Hematopoietic multipotent progenitor cell treated with erythropoietin and hydrocortisone succinate and interleukin-3 and kit ligand, for 8 days (in vitro differentiated cells): ENCODE measurements around the gene ZC3HAV1.
"Not testable (repeated sequence)": the region's sequence is repeated elsewhere in the genome, so short reads cannot be mapped to it uniquely, and the experiment has no call there.

Source experiments
- DNase-seq: peaks from one replicate; pipeline ENCODE4 v3.0.0-alpha.2; 2015

The ZC3HAV1 gene

DNA sequence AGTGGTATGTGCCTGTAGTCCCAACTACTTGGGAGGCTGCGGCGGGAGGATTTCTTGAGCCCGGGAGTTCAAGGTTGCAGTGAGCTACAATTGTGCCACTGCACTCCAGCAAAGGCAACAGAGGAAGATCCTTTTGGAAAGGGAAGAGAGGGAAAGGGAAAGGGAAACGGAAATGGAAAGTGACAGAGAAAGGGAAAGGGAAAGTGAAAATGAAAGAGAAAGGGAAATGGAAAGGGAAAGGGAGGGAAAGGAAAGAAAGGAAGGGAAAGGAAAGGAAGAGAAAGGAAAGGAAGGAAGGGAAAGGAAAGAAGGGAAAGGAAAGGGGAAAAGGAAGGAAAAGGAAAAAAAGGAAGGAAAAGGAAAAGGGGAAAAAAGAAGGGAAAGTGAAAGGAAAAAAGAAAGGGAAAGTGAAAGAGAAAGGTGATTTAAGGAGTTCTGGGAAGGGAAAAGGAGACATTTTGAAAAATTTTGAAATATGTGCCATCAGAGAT lies 2.3 kb upstream of the ZC3HAV1 start:
- DNase-seq, result no peak

DNA sequence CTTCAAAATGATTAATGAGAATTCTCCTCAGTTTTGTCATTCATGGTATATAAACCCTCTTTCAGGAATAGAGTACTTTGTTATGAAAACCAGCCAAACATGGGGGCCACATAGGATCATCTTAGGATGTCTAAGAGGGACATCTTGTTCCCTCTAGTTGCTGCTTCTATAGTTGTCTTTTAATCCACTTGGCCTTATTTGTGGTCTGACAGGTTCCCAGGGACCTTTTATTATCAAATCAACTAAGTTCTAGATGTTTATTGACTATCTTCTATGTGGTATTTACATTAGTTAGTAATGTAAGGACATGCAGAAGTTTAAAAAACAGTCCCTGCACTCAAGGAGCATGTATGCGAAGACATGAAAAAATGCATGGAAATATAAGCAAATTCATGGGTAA lies 1.6 kb upstream of the ZC3HAV1 start:
- DNase-seq, result no peak

DNA sequence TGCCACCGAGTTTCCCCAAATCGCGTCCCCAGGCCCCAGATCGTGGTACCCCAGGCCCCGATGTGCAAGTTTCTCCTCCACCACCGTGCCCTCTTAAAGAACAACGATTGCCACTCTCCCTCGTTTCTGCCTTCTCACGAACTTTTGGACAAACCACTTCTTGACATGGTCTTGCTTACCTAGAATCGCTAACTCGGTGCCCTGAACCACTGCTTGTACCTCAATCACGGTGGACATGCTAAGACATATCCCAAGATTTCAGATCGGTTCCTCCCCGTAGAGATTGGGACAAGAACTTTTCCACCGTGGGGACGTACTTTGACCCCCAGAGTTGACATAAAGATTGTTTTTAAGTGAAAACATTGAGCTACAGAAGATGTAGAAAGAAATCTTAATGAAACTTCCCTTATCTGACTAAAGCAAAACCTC lies 477 bp upstream of the ZC3HAV1 start:
- DNase-seq, result no peak

DNA sequence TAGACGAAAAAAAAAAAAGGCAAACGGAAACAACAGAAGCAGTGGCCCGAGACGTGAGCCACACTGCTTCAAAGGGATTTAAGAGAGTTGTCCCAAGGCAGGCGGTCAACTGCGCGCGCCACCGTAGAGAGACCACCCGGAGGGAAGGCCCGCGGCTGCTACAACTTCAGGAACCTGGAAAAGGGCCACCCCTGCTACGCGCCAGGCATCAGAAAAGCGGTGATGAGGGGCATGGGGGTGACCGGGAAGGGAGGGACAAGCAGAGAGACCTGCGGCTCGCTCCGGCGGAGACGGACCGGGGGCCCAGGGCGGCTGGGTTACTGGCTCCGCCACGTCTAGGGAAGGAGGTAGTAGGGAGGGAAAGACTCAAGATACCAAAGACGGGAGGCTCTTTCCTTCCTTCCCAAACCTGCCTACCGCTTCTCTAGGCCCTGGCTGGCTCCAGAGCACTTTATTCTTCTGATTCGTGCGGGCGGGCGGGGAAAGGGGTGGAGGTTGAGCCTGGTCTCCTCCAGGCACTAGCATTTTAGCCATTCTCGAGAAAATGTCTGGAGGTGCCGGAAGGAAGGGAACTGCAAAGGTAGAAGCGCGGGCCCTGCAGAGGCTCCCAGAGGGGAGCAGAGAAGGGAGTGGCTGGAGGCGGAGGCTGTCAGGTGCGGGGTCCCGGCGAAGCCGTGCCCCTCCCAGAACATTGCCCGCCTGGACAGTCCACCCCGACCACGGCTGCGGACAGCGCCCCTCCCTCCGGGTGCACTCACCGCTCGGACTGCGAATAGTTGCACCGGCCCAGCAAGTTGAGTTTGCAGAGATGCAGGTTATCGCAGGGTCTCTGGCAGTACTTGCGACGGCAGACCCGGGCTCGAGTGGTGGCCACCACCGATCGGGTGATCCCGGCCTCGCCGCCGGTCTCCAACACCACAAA lies 993 bp downstream of the ZC3HAV1 start:
- DNase-seq, result no peak

DNA sequence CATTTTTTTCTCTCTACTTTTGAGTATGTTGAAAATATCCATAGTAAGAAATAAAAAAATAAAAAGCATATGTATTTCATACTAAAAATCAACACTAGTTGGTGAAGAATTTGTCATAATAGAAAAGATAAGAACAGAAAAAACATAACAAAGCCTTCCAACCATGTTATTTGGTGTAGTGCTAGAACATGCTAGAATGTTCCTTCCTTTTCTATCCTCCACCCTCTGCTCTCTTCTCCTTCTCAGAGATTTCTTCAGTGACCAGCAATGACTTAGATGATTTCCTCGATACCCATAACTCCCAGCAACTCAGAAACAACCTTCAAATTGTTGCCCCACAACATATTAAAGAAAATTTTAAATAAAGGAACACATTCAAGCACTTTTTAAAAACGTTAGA lies 2.6 kb downstream of the ZC3HAV1 start:
- peak; percentile 43 for DNase-seq

DNA sequence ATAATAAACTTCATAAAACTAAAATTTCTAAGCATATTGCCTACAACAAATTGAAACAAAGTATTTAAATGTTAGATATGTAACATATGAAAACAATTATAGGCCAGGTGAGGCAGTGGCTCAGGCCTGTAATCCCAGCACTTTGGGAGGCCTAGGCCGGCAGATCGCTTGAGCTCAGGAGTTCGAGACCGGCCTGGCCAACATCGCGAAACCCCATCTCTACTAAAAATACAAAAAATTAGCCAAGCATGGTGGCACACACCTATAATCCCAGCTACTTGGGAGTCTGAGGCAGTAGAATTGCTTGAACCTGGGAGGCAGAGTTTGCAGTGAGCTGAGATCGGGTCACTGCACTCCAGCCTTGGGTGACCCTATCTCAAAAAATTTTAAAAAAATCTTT lies 3.3 kb downstream of the ZC3HAV1 start:
- not testable (repeated sequence) for DNase-seq

DNA sequence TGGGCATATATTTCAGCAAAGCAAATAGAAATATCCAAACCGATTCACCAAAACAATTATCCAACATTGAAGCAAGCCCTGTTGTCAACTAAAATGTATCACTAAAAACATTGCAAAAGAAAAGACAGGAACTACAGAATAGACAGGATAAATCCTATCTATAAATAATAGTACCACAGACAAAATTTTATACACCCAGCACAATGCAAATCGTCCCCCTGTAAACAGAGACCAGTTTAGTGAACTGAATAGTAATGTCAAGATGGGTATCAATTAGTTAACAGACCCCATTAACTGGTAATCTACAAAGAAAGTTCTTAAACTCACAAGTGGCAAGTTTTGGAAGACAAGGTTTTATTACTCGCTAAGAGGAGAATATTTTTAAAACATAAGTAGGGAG lies 4.0 kb downstream of the ZC3HAV1 start:
- peak; percentile 33 for DNase-seq

DNA sequence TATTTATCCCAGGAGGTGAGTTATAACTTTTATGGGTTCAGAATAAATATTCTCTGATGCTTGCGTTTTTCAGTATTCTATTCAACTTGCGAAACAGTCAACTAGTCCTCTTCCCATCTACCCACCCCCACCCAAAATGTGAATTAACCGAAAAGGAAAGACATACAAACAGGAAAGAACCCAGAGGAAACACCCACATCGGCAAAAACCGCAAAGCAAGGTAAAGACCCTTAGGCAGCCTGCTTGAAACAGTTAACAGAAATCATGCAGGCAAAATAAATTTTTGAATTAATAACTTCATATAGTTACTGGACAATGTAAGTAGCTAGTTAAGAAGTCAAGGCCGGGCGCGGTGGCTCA lies 5.4 kb downstream of the ZC3HAV1 start:
- peak; percentile 63 for DNase-seq

DNA sequence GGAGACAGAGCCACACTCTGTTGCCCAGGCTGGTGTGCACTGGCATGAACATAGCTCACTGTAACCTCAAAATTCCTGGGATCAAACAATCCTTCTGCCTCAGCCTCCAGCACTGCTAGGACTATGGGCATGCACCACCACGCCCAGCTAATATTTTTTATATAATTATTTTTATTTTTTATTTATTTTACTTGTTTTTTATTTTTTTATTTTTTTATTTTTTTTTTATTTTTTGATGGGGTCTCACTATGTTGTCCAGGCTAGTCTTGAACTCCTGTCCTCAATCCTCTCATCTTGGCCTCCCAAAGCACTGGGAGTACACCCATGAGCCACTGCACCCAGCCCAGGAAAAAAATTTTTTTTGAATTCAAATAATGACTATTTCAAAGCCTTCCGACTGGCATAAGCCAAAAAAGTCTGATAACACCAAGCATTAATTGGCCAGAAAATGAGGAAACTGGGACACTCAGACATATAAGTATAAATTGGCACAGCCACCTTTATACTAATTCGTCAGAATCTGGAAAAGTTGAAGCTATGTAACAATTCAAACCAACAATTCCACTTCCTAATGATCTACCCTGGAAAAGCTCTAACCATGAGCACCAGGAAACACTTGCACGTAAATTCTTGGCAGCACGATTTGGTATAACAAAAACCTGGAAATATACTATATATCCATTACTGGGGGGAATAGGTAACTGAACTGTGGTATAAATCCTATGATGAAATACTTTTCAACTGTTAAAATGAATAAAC lies 6.3 kb downstream of the ZC3HAV1 start:
- DNase-seq, result peak; percentile 46

DNA sequence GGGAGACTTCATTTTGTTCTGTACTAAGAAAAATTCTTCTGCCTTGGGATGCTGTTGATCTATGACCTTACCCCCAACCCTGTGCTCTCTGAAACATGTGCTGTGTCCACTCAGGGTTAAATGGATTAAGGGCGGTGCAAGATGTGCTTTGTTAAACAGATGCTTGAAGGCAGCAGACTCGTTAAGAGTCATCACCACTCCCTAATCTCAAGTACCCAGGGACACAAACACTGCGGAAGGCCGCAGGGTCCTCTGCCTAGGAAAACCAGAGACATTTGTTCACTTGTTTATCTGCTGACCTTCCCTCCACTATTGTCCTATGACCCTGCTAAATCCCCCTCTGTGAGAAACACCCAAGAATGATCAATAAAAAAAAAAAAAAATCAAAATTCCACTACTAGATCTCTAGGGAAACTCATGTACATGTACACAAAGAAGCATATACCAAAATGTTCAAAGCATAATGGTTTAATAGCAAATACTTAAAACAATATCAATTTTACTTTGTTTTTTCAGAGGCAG lies 7.8 kb downstream of the ZC3HAV1 start:
- not testable (repeated sequence) for DNase-seq

DNA sequence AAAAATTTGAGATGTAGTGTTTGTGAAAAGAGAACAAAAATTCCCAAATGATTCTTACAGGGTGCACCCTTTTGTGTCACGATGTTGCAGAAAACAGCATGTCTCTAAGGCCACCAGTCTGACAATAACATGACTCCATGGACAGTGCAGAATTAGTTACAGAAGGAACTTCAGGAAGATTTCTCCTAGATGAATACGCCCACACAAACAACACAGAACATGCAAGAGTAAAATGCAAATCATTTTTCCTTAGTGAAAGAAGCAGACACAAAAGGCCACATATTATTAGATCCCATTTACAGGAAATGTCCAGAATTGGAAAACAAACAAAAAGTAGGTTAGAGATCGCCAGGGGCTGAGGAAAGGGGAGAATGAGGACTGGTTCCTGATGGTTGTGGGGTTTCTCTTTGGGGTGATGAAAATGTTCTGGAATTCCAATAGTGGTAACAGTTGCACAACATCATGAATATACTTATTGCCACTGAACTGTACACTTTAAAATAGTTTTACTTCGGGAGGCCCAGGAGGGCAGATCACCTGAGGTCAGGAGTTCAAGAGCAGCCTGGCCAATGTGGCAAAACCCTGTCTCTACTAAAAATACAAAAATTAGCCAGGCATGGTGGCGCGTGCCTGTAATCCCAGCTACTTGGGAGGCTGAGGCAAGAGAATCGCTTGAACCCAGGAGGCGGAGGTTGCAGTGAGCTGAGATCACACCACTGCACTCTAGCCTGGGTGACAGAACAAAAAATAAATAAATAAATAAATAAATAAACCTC lies 10.2 kb downstream of the ZC3HAV1 start:
- no peak for DNase-seq

DNA sequence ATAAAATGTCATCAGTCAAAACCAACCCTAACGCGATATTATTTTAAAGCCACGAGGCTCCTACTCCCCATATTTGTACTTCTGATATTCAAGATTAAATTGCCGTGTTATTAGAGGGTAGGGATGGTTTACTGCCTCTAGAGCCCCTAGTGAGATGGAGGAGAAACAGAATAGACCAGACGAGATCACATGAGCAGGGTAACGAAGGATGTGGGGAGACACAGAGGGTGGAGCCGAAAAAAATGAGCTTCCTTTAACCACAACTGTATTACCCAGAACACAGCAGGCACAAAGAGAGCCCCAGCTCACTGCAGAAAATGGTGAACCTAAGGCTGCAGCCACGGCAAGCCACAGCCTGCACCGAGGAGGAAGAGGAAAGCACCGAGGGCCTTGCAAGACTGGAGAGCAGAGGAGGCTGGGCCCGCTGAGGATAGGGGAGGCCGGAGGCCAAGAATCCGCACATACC lies 14.3 kb downstream of the ZC3HAV1 start:
- peak; percentile 90 for DNase-seq

DNA sequence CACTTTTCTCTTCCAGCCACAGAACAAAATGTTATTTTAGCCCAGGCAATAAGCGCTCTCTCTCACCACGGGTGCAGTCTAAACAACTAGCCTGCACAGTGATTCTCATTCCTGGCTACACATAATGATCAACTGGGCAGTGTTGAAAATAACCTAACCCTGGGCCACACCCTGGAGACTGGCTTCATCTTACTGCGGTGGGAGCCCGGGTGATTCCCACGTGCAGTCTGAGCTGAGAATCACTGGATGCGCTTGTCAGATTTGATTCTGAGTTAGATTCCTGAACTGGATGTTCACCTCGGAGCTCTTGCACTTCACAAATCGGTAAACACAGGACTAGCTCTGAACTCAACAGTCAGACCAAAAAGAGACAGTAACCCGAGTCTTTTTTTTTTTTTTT lies 14.9 kb downstream of the ZC3HAV1 start:
- DNase-seq, result peak; percentile 41

DNA sequence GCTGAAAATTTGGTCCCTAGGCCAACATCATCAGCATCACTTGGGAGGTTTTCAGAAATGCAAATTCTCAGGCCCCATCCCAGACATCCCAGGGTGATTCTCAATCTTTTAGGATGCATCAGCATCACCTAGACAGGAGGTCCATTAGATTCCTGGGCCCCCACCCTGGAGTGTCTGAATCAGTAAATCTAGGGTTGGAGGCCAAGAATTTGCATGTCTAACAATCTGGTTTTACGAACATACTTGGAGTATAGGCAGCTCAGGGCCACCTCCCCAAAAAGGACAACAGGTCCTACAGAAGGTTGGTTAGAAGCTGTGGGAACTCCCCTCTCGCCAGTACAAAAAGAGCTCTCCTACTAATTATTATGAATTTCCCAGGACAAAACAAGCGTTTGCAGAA lies 15.5 kb downstream of the ZC3HAV1 start:
- DNase-seq, result no peak

DNA sequence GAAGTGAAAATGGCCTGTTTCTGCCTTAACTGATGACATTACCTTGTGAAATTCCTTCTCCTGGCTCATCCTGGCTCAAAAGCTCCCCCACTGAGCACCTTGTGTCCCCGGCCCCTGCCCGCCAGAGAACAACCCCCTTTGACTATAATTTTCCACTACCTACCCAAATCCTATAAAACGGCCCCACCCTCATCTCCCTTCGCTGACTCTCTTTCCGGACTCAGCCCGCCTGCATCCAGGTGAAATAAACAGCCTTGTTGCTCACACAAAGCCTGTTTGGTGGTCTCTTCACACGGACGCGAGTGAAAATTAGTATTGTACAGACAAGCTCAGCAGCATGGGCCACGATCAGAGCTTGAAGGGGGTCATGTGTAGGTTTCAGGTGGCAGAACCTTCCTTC lies 16.0 kb downstream of the ZC3HAV1 start:
- not testable (repeated sequence) for DNase-seq

DNA sequence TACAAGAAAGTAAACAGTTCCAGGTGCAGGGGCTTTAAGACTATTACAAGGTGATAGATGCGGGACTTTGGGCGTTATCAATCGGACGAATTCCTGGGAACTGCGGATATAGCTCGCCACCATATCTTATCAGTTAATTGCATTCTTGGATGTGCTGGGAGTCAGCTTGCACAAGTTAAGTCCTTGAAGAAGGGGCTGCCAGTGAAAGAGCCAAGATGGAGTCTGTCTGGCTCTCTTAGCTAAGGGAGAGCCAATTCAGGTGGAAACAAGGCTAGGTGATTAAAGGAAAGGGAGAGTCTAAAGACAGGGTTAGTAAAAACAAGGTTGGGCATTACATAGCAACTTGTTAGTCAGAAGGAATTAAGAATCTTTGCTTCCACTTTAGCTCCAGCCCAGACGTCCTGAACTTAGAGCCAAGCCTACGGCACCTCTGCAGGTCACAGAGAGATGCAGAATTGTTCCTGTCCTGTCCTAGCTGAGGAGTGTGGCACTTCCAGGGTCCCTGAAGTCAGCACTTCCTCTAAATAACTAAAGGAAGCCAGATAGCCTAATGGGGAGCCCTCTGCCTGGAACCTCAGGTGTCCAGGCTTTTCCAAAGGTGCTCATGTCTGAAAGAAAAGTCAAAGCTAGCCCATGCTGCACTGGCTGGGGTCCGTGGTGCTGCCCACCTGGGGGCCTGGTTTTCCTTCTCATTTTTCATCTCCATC lies 17.3 kb downstream of the ZC3HAV1 start:
- DNase-seq, result no peak

DNA sequence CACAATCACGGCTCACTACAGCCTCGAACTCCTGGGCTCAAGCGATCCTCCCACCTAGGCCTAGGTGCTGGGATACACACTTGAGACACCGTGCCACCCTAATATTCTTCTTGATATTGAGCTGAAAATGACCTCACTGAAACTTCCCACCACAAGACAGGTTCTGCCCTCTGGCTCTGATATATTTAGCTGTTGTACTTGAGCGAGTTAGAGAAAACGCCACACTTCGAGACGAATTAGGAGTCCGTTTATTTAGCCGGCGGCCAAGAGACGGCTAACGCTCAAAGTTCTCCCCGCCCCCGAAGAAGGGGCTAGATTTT lies 17.9 kb downstream of the ZC3HAV1 start:
- DNase-seq, result no peak

DNA sequence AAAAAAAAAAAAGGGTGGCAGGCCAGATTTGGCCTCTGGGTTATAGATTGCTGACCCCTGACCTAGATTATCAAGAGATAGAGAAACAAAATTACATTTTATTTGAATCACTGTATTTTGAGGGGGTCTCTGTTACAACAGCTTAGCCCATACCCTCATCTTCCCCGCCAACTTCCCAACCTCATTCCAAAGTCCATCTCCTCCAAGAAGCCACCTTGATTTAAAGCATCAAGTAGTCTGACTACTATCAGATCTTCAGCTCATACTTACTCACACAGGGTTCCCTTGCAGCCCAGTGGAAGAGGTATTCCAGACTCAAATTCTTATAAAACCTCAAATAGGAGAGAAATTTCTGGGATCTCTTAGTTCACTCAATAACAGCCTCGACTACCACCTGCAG lies 20.4 kb downstream of the ZC3HAV1 start:
- DNase-seq, result no peak

DNA sequence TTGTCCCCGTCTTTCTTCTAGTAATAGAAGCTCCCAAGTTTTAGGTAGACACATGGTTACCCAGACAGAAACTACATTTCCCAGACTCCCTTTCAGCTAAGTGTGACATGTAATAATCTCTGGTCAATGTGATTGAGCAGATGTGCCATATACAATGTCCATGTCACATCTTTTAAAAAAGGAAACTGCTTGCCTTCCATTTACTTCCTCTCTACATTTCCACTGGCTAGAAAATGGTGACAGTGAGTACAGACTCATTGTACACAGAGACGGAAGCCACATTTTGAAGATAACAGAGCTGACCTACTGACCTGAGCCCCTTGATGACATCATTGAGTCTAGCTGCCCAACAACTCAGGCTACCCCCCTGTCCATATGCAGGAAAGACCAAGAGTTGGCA lies 21.3 kb downstream of the ZC3HAV1 start:
- no peak for DNase-seq

DNA sequence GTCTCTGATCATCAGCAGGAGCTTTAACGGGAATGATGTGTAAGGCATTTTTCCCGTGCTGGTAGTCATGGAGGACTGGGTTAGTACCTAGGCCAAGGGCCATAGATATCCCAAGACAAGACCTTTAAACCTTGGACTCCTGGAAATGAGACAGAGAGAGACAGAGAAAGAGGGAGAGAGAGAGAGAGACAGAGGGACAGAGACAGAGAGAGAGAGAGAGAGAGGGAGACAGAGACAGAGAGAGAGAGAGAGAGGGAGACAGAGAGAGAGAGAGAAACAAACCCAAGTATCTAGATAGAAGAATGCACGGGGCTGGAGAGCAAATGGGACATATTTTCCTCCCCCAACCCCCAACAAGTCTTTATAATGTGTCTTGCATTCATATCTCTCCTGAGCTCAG lies 22.3 kb downstream of the ZC3HAV1 start:
- no peak for DNase-seq

DNA sequence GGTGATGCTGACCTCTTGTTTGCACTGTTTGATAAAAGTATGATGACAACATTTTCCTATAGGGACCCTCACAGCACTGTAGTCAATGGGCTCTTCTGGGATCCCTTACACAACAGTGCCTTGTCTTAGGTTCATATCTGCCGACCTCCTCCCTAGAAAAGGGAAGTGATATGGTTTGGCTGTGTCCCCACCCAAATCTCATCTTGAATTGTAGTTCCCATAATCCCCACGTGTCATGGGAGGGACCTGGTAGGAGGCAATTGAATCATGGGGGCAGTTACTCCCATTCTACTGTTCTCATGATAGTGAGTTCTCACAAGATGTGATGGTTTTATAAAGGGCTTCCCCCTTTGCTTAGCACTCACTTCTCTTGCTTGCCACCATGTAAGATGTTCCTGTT lies 23.1 kb downstream of the ZC3HAV1 start:
- DNase-seq, result no peak

DNA sequence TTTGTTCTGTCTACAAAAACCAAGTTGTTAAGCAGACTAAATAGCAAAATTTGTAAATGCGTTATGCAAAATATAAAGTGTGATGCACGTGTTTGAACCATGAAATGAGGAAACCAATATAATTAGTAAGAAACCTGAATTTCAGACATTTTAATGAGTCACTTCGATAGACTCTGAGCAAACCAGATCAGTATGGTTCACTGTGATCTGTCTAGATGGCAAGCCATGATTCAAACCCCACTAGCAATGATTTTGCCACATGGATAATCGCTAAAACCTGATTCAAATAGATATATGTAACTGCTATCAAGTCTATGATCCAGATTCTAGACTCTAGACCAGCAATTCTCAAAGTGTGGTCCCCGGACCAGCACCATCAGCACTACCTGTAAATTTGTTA lies 24.8 kb downstream of the ZC3HAV1 start:
- no peak for DNase-seq
